HG03064 (cell line): ENCODE results near the gene GPR62.

Source experiments
- ATAC-seq: cut with Tn5 transposase; IDR thresholded peaks from one replicate; pipeline ENCODE4 v1.9.1; 2021; ENCODE audit warnings: low read depth; ENCODE audit not compliant: unreplicated experiment

The GPR62 gene

GRCh38 chr3:51968883-51969678, 13.9 kb downstream of the GPR62 start:
- no peak for ATAC-seq

- no peak for ATAC-seq
Measured at GRCh38 chr3:51969841-51970240, 14.7 kb downstream of the GPR62 start.

GRCh38 chr3:51970606-51971300, 15.6 kb downstream of the GPR62 start:
- ATAC-seq = no peak

- ATAC-seq = no peak
Measured at GRCh38 chr3:51971350-51971749, 16.2 kb downstream of the GPR62 start.

GRCh38 chr3:51974277-51974962, 19.2 kb downstream of the GPR62 start:
- no peak for ATAC-seq

- ATAC-seq = peak; percentile 54
Measured at GRCh38 chr3:51974963-51975851, 20.0 kb downstream of the GPR62 start, which contains the start of gene ABHD14A. ABHD14A (plus strand) TSS chr3:51975064; CDS start chr3:51975136, 72 bp downstream.

- ATAC-seq = no peak
Measured at GRCh38 chr3:51975852-51976549, 20.8 kb downstream of the GPR62 start.

GRCh38 chr3:51977446-51978142, 22.4 kb downstream of the GPR62 start:
- no peak for ATAC-seq

GRCh38 chr3:51978143-51978502, 22.9 kb downstream of the GPR62 start:
- ATAC-seq = no peak

- no peak for ATAC-seq
Measured at GRCh38 chr3:51980253-51980652, 25.1 kb downstream of the GPR62 start.

GRCh38 chr3:51982352-51982837, 27.2 kb downstream of the GPR62 start:
- peak; percentile 37 for ATAC-seq

- peak; percentile 78 for ATAC-seq
Measured at GRCh38 chr3:51982838-51983577, 27.8 kb downstream of the GPR62 start, which contains the start of gene ACY1. ACY1 (plus strand) TSS chr3:51983535; CDS start chr3:51984065, 530 bp downstream.

GRCh38 chr3:51983578-51984268, 28.5 kb downstream of the GPR62 start:
- no peak for ATAC-seq

GRCh38 chr3:51984269-51984647, 29.1 kb downstream of the GPR62 start:
- ATAC-seq = no peak

GRCh38 chr3:51985063-51985462, 29.9 kb downstream of the GPR62 start:
- ATAC-seq = no peak

GRCh38 chr3:51986010-51986947, 31.1 kb downstream of the GPR62 start:
- ATAC-seq = no peak

- no peak for ATAC-seq
Measured at GRCh38 chr3:51987568-51987967, 32.4 kb downstream of the GPR62 start.
